Sigmoid colon (tissue), 4 donors: ENCODE results near the gene CSF2.

Experiments
- CTCF ChIP-seq, 4 experiments: fragments of 450-650 bp in 3 of 4; fragments of 200-600 bp in 1 of 4; IDR thresholded peaks; one replicate each; pipeline ENCODE4 v1.5.1; 2016 to 2019; ENCODE audit warnings: antibody characterized with exemption in 4 of 4, mild to moderate bottlenecking in 3 of 4, moderate library complexity in 2 of 4
- POLR2AphosphoS5 ChIP-seq, 4 donors: sonication (generic); formaldehyde crosslinking; IDR thresholded peaks; one replicate each; pipeline ENCODE4 v1.6.1; 2017; ENCODE audit warnings: antibody characterized with exemption in 4 of 4

DNA sequence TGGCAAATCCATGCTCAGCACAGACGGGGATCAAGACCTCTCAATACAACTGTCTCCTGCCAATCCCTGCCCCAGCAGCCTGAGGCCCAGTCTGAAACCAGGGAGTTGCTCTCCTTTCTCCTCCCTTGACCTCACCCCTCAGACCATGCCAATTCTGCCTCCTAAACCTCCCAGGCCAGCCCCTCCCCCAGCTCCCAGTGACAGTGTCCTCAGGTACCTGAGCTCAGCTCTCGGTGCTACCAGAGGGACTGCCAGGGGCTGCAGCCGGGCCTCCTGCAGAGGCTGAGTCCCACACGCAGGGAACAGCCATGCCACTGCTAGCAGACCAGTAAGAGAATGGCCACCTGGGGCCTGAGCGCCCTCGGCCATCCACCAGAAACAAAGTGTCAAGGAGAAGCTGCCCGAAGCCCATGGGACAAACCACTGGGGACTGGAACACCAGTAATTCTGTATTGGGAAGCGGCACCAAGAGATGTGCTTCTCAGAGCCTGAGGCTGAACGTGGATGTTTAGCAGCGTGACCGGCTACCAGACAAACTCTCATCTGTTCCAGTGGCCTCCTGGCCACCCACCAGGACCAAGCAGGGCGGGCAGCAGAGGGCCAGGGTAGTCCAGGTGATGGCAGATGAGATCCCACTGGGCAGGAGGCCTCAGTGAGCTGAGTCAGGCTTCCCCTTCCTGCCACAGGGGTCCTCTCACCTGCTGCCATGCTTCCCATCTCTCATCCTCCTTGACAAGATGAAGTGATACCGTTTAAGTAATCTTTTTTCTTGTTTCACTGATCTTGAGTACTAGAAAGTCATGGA lies 13.7 kb upstream of the CSF2 start:
- TF ChIP-seq CTCF (IDR thresholded peaks at IDR 0.05): no peak
- no peak for TF ChIP-seq POLR2AphosphoS5 (IDR thresholded peaks at IDR 0.05)
